Smooth muscle cell (in vitro differentiated cells): ENCODE results near the gene PTS. TPM values are rescaled to one million over a fixed set of nuclear protein-coding genes. Genes with fewer than 3 reads are reported as not detected.

Source experiments
- DNase-seq: peaks from one replicate; lab custom pipeline; 2025; ENCODE audit not compliant: unreplicated experiment; lab: John Stamatoyannopoulos, UW
- H2AFZ ChIP-seq: fragments of 200-600 bp; sonication (generic); 2 replicates; pipeline ENCODE4 v1.6.0; 2016; ENCODE audit warnings: antibody characterized with exemption, low read depth, mild to moderate bottlenecking
- H3F3A ChIP-seq: fragments of 200-600 bp; sonication (generic); 2 replicates; pipeline ENCODE4 v1.6.0; 2017; ENCODE audit warnings: antibody characterized with exemption, low read depth
- H3K27ac ChIP-seq: fragments of 200-600 bp; sonication (generic); 2 replicates; pipeline ENCODE4 v1.5.1; 2016; ENCODE audit warnings: low read depth, mild to moderate bottlenecking
- H3K27me3 ChIP-seq: fragments of 200-600 bp; sonication (generic); 2 replicates; pipeline ENCODE4 v1.6.1; 2016; ENCODE audit warnings: low read depth, mild to moderate bottlenecking
- H3K36me3 ChIP-seq: fragments of 200-600 bp; sonication (generic); 2 replicates; pipeline ENCODE4 v1.5.1; 2016; ENCODE audit warnings: low read depth
- H3K4me1 ChIP-seq: fragments of 200-600 bp; sonication (generic); 2 replicates; pipeline ENCODE4 v1.5.1; 2016; ENCODE audit warnings: low read depth
- H3K4me2 ChIP-seq: fragments of 200-600 bp; sonication (generic); 2 replicates; pipeline ENCODE4 v1.6.0; 2016; ENCODE audit warnings: mild to moderate bottlenecking
- H3K4me3 ChIP-seq: fragments of 200-600 bp; sonication (generic); 2 replicates; pipeline ENCODE4 v1.5.1; 2016; ENCODE audit warnings: mild to moderate bottlenecking
- H3K79me2 ChIP-seq: fragments of 200-600 bp; sonication (generic); 2 replicates; pipeline ENCODE4 v1.6.0; 2016; ENCODE audit warnings: low read depth, mild to moderate bottlenecking
- H3K9ac ChIP-seq: fragments of 200-600 bp; sonication (generic); 2 replicates; pipeline ENCODE4 v1.6.0; 2016; ENCODE audit warnings: low read depth
- H3K9me3 ChIP-seq: fragments of 200-600 bp; sonication (generic); replicated peaks from 2 replicates; pipeline ENCODE4 v1.5.1; 2016; ENCODE audit warnings: low read depth
- H4K20me1 ChIP-seq: fragments of 200-600 bp; sonication (generic); 2 replicates; pipeline ENCODE4 v1.6.0; 2016; ENCODE audit warnings: low read depth
- CTCF ChIP-seq: fragments of 200-600 bp; sonication (generic); IDR thresholded peaks from 2 replicates; pipeline ENCODE4 v1.5.1; 2017; ENCODE audit warnings: borderline replicate concordance, mild to moderate bottlenecking, antibody characterized with exemption; ENCODE audit not compliant: insufficient read depth, poor library complexity, severe bottlenecking
- WGBS: methylation state at CpG from one replicate; pipeline ENCODE4 v1.1.7; 2016; ENCODE audit warnings: low lambda C conversion rate; 5-methylcytosine and 5-hydroxymethylcytosine counted together
- polyA plus RNA-seq: library from polyadenylated mRNA; unstranded; fragments of >200 nt; fragmentation: Nextera tagmentation; extraction: Ambion mirVana; gene quantifications from 2 replicates; pipeline ENCODE4 v1.2.1, GENCODE V29; 2016
- total RNA-seq: library from RNA; depleted of rRNA; stranded (reverse); fragments of >200 nt; gene quantifications from 2 replicates; pipeline ENCODE4 v1.2.3, GENCODE V29; 2014

Gene PTS
- total and polyA plus RNA-seq, 2 experiments from 2014 or later: 70.9 to 75.4 TPM

GRCh38 chr11:112227471-112227870, 1.2 kb downstream of the PTS start:
- DNase-seq: no peak

GRCh38 chr11:112228706-112229105, 2.5 kb downstream of the PTS start:
- peak overlapping the region; percentile 94 for H3K4me2 ChIP-seq
- no peak for TF ChIP-seq CTCF
- H3K9me3 ChIP-seq: no peaks in the 10 kb centered on the region
- no peak overlapping the region for H3K4me3 ChIP-seq
- H3K79me2 ChIP-seq: peaks cover 48% of the 10 kb centered on the region
- H3K27me3 ChIP-seq: no peaks in the 10 kb centered on the region
- peak overlapping the region; percentile 2 for H3K9ac ChIP-seq
- no peaks in the 10 kb centered on the region for H3K36me3 ChIP-seq
- no peaks in the 10 kb centered on the region for H4K20me1 ChIP-seq
- H3K27ac ChIP-seq: peak overlapping the region; percentile 64
- no peak for DNase-seq
- 89% methylated on average over 2 of the region's 2 CpGs for WGBS
- H3K4me1 ChIP-seq: peaks cover 8% of the 10 kb centered on the region
- H3F3A ChIP-seq: no peaks in the 10 kb centered on the region
- H2AFZ ChIP-seq: no peak overlapping the region

More at GRCh38 chr11:112227471-112227870, 1.2 kb downstream of the PTS start:
- Histone ChIP-seq H3K9ac (peak overlapping the region; percentile 88), H4K20me1 (no peaks in the 10 kb centered on the region), H3K9me3 (no peaks in the 10 kb centered on the region), H3K4me1 (peaks cover 8% of the 10 kb centered on the region), H2AFZ (no peak overlapping the region), H3F3A (no peaks in the 10 kb centered on the region), H3K27ac (peak overlapping the region; percentile 93), H3K27me3 (no peaks in the 10 kb centered on the region), H3K36me3 (no peaks in the 10 kb centered on the region), H3K4me3 (peak overlapping the region; percentile 77), H3K79me2 (peaks cover 40% of the 10 kb centered on the region), H3K4me2 (peak overlapping the region; percentile 94)
- no peak for TF ChIP-seq CTCF
- WGBS: 75% methylated on average over 4 of the region's 4 CpGs

GRCh38 chr11:112229159-112229558, 2.9 kb downstream of the PTS start:
- Histone ChIP-seq H3K4me1 (peaks cover 8% of the 10 kb centered on the region), H3K4me2 (no peak overlapping the region), H4K20me1 (no peaks in the 10 kb centered on the region), H3F3A (no peaks in the 10 kb centered on the region), H3K9me3 (no peaks in the 10 kb centered on the region), H3K27me3 (no peaks in the 10 kb centered on the region), H3K27ac (peak overlapping the region; percentile 64), H3K79me2 (peaks cover 48% of the 10 kb centered on the region), H2AFZ (no peak overlapping the region), H3K9ac (no peak overlapping the region), H3K4me3 (no peak overlapping the region), H3K36me3 (no peaks in the 10 kb centered on the region)
- no peak for DNase-seq
- TF ChIP-seq CTCF: no peak
- 99% methylated on average over 7 of the region's 7 CpGs for WGBS

- no peak for TF ChIP-seq CTCF
- Histone ChIP-seq H3K36me3 (peaks cover 6% of the 10 kb centered on the region), H2AFZ (no peak overlapping the region), H3K79me2 (peaks cover 48% of the 10 kb centered on the region), H3F3A (no peaks in the 10 kb centered on the region), H3K4me3 (no peak overlapping the region), H3K9ac (no peak overlapping the region), H3K4me1 (peaks cover 8% of the 10 kb centered on the region), H3K27ac (peak overlapping the region; percentile 64), H3K4me2 (peak overlapping the region; percentile 13), H3K27me3 (no peaks in the 10 kb centered on the region), H3K9me3 (no peaks in the 10 kb centered on the region), H4K20me1 (no peaks in the 10 kb centered on the region)
- WGBS: 38% methylated on average over 3 of the region's 3 CpGs
- DNase-seq: no peak
Observed at GRCh38 chr11:112229746-112230433, 3.7 kb downstream of the PTS start.
